ENCODE data around the gene GAS6. TPM values are rescaled to one million over a fixed set of nuclear protein-coding genes. Genes with fewer than 3 reads are reported as not detected.

The GAS6 gene
- total RNA-seq, 1 experiment from 2014 or later = 93.8 TPM

- no peaks in the 10 kb centered on the region for H3K27me3 ChIP-seq (ENCODE audit: insufficient read depth, low read depth)
These were observed 20.3 kb upstream of the GAS6 start for GRCh38 chr13:113883921-113884804.

GRCh38 chr13:113883314-113883811, 19.5 kb upstream of the GAS6 start:
- H3F3A ChIP-seq (ENCODE audit: insufficient read depth, low read depth) = no peaks in the 10 kb centered on the region
- ChIA-PET CTCF (no interaction called here), POLR2A (ENCODE audit: unreplicated experiment) (no interaction called here)
- H3K27ac ChIP-seq = no peak overlapping the region
- no peak overlapping the region for H3K4me3 ChIP-seq
- no peak for TF ChIP-seq CTCF (conservative IDR thresholded peaks at IDR 0.05)
- no peak for TF ChIP-seq EZH2 (IDR thresholded peaks at IDR 0.05; ENCODE audit: low read depth)
- H3K27me3 ChIP-seq (ENCODE audit: insufficient read depth, low read depth) = no peaks in the 10 kb centered on the region
- H3K9me2 ChIP-seq (ENCODE audit: insufficient read depth) = no peaks in the 10 kb centered on the region
- H3K36me3 ChIP-seq (ENCODE audit: low read depth) = no peaks in the 10 kb centered on the region
- DNase-seq = no peak
- no peaks in the 10 kb centered on the region for H3K79me2 ChIP-seq (ENCODE audit: low read depth)
- H3K4me2 ChIP-seq = no peak overlapping the region
- H3K4me1 ChIP-seq (replicated peaks; ENCODE audit: insufficient read depth) = no peaks in the 10 kb centered on the region; the same call in 1 of the 2 replicates
- H4K20me1 ChIP-seq (ENCODE audit: insufficient read depth) = no peaks in the 10 kb centered on the region
- BruUV-seq (replicated peaks) = no TSS peak
- H2AFZ ChIP-seq = no peak overlapping the region
- intact Hi-C loops (cut with micrococcal nuclease; ENCODE audit: unreplicated experiment) = no loop called here
- H3K9me3 ChIP-seq (ENCODE audit: insufficient read depth, low read depth) = no peaks in the 10 kb centered on the region

More at GRCh38 chr13:113883921-113884804, 20.3 kb upstream of the GAS6 start:
- H3K36me3 ChIP-seq (ENCODE audit: low read depth) = no peaks in the 10 kb centered on the region
- no peak overlapping the region for H3K4me2 ChIP-seq
- no peaks in the 10 kb centered on the region for H3K79me2 ChIP-seq (ENCODE audit: low read depth)
- no TSS peak for BruUV-seq (replicated peaks)
- H4K20me1 ChIP-seq (ENCODE audit: insufficient read depth) = no peaks in the 10 kb centered on the region
- no peaks in the 10 kb centered on the region for H3F3A ChIP-seq (ENCODE audit: insufficient read depth, low read depth)
- no peak for TF ChIP-seq CTCF (conservative IDR thresholded peaks at IDR 0.05)
- TF ChIP-seq EZH2 (IDR thresholded peaks at IDR 0.05; ENCODE audit: low read depth) = no peak
- H3K27ac ChIP-seq = no peak overlapping the region
- ChIA-PET CTCF (no interaction called here), POLR2A (ENCODE audit: unreplicated experiment) (no interaction called here)
- H2AFZ ChIP-seq = no peak overlapping the region
- H3K9me3 ChIP-seq (ENCODE audit: insufficient read depth, low read depth) = no peaks in the 10 kb centered on the region
- intact Hi-C loops (cut with micrococcal nuclease; ENCODE audit: unreplicated experiment) = no loop called here
- no peak overlapping the region for H3K4me3 ChIP-seq
- H3K9me2 ChIP-seq (ENCODE audit: insufficient read depth) = no peaks in the 10 kb centered on the region
- no peaks in the 10 kb centered on the region; the same call in 1 of the 2 replicates for H3K4me1 ChIP-seq (replicated peaks; ENCODE audit: insufficient read depth)
- DNase-seq = no peak

- BruUV-seq (replicated peaks) = no TSS peak
- Histone ChIP-seq H2AFZ (no peak overlapping the region), H3K27ac (no peak overlapping the region), H4K20me1 (ENCODE audit: insufficient read depth) (no peaks in the 10 kb centered on the region), H3K4me1 (replicated peaks; ENCODE audit: insufficient read depth) (no peaks in the 10 kb centered on the region; the same call in 1 of the 2 replicates), H3K9me2 (ENCODE audit: insufficient read depth) (no peaks in the 10 kb centered on the region), H3K79me2 (ENCODE audit: low read depth) (no peaks in the 10 kb centered on the region), H3F3A (ENCODE audit: insufficient read depth, low read depth) (no peaks in the 10 kb centered on the region), H3K36me3 (ENCODE audit: low read depth) (no peaks in the 10 kb centered on the region), H3K27me3 (ENCODE audit: insufficient read depth, low read depth) (no peaks in the 10 kb centered on the region), H3K9me3 (ENCODE audit: insufficient read depth, low read depth) (no peaks in the 10 kb centered on the region), H3K4me2 (no peak overlapping the region), H3K4me3 (no peak overlapping the region)
- TF ChIP-seq EZH2 (IDR thresholded peaks at IDR 0.05; ENCODE audit: low read depth) = no peak
- TF ChIP-seq CTCF (conservative IDR thresholded peaks at IDR 0.05) = no peak
- POLR2A ChIA-PET (ENCODE audit: unreplicated experiment) = no interaction called here
- intact Hi-C loops (cut with micrococcal nuclease; ENCODE audit: unreplicated experiment) = no loop called here
- DNase-seq = no peak
- CTCF ChIA-PET = no interaction called here
These were observed 18.8 kb upstream of the GAS6 start for GRCh38 chr13:113882716-113883115.

Data from PC-9 (cell line).